Stimulated activated CD4-positive, alpha-beta T cell treated with anti-CD3 and anti-CD28 coated beads, Interleukin-15, amount 100 ng/mL, for 24 hours (primary cell): ENCODE data around the gene TELO2.

Experiments
- DNase-seq: peaks from one replicate; pipeline ENCODE4 v3.0.0-alpha.2; 2020

Gene TELO2

GRCh38 chr16:1539720-1540555, 46.8 kb downstream of the TELO2 start:
- DNase-seq, result no peak

GRCh38 chr16:1540556-1540855, 47.3 kb downstream of the TELO2 start:
- DNase-seq, result no peak

DNA sequence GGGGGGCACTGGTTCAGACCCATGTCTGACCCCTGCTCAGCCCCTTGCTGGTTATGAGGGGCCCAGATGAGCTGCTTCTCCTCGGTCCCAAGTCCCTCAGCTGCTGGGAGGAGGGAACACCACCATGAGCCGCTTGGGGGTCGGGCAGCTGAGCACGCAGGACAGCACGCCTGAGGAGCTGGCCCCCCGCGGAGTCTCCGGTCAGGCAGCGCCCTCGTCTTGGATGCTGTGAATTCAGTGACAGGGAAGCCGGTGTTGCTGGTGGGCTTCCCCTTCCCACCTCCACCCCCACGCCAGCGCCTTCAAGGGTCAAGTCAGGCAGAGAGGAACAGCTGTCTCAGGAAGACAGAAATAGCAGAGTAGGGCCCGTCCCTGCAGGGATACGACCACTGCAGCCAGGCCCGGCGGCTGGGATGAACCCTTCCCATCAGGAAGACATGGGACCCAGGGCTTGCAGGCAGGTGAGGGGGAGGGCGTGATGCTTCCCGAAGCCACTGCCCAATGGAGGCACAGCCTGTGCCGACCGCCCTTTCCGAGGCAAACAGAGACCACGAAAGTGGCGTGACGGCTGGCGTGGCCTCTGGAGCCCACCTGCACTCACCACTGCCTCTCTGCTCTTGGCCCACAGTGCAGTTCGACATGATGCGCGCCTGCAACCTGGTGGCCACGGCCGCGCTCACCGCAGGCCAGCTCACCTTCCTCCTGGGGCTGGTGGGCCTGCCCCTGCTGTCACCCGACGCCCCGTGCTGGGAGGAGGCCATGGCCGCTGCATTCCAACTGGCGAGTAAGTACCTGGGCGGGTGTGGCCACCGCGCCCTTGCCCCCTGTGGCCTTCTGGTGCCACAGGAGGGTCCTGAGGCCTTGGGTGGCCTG, 48.4 kb downstream of the TELO2 start:
- DNase-seq, result no peak

DNA sequence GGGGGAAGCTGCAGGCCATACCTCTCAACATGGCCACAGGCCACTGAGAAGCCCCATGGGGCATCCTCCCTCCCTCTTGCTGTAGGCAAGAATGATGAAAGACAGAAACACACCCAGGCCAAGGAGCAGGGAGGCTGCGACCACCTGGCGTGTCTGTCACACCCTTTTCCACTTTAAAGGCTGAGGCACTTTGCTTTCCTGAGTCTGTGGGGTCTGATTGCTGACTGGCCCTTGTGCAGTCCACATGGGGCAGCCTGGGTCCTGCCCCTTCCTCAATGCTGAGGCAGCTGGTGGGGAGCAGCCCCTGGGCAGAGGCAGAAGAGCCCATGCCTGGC, 49.0 kb downstream of the TELO2 start:
- DNase-seq, result no peak

DNA sequence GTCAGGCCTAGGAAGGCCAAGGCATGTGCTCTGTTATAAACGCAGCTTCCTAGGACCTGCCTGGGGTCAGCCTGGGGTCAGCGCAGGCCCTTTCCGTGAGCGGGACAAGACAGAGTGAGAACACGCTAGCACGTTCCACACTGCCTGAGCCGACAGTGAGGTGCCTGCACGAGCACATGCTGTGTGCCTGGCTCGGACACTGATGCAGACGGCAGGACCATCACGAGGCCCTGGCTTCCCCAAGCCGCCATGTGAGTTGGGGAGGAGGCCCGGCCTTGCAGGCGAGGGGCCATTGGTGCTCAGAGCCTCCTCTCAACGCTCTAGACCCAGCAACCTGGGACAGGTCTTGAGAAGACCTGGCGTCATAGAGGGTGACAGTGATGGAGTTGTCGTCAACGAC, 49.4 kb downstream of the TELO2 start:
- DNase-seq, result no peak

DNA sequence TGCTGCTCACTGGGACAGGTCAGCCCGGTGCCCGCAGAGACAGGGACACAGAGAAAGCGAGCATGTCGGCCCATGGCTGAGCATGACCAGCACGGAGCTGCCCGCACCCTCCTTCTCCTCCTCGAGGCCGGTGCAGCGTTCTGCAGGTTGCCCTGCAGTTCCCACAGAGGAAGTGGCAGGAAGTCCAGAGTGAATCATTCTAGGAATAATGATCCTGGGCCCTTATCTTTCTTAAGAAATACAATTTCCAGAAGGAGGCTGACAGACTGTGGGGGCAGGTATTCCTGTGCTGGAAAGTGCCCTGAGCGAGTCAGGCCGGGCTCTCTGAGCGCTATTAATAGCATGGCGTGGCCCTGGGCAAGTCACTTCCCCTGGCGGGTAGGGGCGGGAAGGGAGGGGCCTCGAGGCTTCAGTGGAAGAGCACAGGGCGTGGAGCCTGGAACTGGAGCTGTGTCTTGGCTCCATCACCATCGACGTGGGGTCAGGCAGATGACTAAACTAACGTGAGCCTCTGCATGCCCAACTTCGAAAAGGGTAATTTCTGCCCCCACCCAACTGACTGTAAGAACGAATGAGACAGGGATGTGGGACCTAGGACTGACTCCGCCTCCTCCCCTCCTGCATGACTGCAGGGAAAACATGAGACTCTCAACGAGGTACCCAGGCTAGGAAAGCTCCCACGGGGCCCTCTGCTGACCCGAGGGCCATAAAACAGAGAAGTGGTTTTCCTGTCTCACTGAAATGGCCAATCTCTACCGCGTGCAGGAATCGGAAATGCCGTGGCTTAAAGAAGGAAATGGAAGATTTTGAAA, 50.1 kb downstream of the TELO2 start:
- DNase-seq, result peak; percentile 84

DNA sequence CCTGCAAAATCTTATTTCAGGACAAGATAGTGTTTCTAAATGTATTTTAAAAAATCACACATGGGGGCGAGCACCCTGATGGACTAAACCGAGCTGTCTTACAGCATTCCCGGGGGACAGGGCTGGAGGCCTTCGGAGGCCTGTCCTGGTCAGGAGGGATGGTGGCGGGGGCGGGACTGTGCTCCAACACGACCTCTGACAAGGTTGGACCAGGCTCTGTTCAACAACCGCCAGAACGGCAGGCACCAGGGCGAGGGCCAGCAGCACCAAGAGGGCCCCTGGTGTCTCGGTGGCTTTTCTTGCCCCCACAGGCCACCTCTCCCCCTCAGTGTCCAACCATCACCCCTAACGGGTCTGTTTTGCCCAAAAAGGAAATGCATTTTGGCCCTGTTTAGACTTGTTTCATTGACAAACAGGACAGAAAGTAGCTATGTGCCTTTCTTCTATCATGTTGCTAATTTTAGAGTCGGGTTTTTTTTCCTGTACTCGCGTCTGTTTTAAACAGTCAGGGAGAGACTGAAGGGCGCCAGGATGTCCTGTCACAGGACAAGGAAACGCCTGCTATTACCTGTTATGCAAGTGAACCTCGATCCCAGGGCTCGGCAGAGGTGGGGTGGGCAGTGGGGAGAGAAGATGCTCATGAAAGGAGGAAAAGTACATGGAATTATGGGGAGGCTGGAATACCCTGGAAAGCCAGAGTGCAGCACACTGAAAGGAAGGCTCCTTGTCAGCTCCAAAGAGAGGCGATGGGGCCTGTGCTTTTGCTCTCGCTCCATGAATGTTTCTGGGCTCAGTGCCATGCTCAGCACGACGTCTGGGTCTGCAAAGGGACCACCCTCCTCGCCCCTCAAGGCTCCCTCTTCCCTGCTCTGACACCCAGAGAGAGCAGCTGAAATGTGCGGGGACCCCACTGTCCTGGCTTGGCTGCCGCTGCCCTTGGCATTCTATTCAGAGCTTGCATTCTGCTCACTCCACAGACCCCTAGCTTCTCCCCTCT, 52.2 kb downstream of the TELO2 start:
- no peak for DNase-seq

- no peak for DNase-seq
These were observed 53.3 kb downstream of the TELO2 start for GRCh38 chr16:1546430-1546829.

- DNase-seq, result no peak
These were observed 55.1 kb downstream of the TELO2 start for GRCh38 chr16:1548233-1548632.

DNA sequence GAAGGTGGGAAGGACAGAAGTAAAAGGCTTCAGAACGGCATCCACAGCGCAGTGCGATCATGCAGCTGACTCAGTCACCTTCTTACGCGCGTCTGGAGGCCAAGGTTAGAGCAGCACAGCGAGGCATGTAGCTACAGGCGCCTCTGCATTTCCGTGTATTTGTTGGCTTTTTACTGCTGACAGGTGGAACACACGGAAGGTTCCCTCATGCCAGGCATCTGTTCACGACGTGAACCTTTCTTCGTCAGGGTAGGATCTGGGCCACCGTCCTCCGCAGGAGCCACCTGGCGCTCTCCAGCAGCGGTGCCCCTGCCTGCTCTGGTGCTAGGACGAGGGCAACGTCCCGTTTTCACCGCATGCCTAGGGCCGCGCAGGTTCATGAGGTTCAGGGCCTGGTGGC, 55.6 kb downstream of the TELO2 start:
- no peak for DNase-seq

GRCh38 chr16:1550069-1550468, 56.9 kb downstream of the TELO2 start:
- no peak for DNase-seq

GRCh38 chr16:1550696-1551095, 57.5 kb downstream of the TELO2 start:
- no peak for DNase-seq

DNA sequence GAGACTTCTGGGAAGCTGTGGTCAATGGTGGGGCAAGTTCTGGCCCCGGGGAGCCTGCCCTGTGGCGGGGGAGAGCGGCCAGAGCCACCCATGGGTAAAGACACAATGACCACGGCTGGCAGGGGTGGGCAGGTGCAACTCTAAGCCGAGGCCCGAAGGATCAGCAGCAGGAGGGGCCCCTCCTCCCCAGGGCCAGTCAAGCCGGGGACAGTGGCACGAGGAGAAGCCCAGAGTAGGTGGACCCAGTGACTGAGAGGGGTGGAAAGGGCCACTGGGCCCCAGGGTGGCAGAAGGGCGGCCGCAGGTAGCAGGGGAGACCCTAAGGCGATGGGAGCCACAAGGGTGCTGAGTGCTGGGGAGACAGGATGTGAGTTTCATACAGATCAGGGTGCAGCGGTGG, 58.0 kb downstream of the TELO2 start:
- DNase-seq, result no peak

GRCh38 chr16:1552129-1552528, 59.0 kb downstream of the TELO2 start:
- DNase-seq, result no peak

DNA sequence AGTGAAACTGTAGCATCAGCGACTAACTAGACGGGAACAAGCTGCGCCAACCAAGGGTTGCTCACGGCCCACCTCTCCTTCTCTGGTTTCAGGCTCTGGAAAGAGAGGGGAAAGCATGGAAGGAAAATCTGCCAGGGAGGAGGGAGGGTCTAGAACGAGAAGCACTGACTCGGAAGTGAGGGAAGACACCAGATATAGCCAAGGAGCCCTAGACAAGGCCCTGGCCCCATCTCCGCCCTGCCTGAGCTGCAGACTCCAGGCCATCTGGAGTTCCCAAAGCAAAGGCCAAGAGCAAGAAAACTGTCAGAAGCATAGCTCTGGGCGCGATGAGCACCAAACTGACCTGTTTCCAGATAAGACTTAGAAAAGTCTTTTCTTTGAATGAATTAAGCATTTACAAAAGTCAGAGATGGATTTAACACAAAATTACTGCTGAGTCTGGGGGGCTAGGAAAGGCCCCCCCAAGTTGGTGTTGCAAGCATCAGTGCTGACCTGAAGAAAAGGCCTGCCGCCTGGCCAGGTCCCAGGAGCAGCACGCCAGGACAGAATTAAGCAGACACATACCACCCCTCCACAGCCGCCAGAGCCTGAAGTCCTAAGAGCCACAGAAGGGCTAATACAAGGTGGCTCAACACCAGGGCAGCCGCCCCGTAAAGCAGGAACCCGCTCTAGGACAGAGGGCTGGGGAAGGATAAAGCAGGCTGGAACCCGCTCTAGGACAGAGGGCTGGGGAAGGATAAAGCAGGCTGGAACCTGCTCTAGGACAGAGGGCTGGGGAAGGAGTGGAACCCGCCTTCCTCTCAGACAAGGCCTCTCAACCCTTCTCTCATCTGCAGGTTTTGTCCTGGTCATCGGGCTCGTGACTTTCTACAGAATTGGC, 61.0 kb downstream of the TELO2 start:
- no peak for DNase-seq

- DNase-seq, result no peak
These were observed 61.8 kb downstream of the TELO2 start for GRCh38 chr16:1554826-1555445.

GRCh38 chr16:1556254-1556653, 63.1 kb downstream of the TELO2 start:
- no peak for DNase-seq

DNA sequence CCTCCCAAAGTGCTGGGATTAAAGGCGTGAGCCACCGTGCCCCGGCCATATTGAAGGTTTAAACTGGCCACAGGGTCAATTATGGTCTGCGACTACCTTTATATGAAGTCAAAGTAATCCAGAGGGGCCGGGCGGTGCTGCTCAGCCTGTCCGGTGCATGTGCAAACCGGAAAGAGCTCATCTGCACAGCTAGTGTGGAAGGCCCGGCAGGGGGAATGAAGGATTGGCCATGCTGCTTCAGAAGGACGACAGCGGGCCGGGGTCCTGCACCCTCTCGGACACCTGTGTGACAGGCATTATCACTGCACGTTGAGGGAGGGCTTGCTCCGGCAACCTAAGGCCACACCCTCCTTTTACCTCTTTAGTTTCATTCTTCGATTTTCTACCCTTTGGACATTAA, 63.9 kb downstream of the TELO2 start:
- DNase-seq, result no peak

- DNase-seq, result no peak
These were observed 64.4 kb downstream of the TELO2 start for GRCh38 chr16:1557576-1557975.

GRCh38 chr16:1559446-1559975, 66.4 kb downstream of the TELO2 start:
- DNase-seq, result no peak
